Epithelial cell of esophagus (primary cell): ENCODE results near the gene CDH4.

Experiments used
- DNase-seq: peaks from one replicate; pipeline ENCODE4 v3.0.0; 2010; ENCODE audit warnings: low read depth
- H3K4me3 ChIP-seq: 2 replicates; pipeline ENCODE4 v1.5.1; 2011; ENCODE audit warnings: mild to moderate bottlenecking, low read length, control low read depth
- CTCF ChIP-seq: IDR thresholded peaks from 2 replicates; pipeline ENCODE4 v1.5.1; 2011; ENCODE audit warnings: low read depth, mild to moderate bottlenecking, low read length, control low read depth, inconsistent platforms; ENCODE audit not compliant: insufficient read depth; ENCODE audit errors: missing control alignments

Gene CDH4

GRCh38 chr20:61539706-61540360 is 287.8 kb downstream of the CDH4 start:
- no peak overlapping the region for H3K4me3 ChIP-seq
- TF ChIP-seq CTCF: no peak
- no peak for DNase-seq

GRCh38 chr20:61541537-61541936 is 289.5 kb downstream of the CDH4 start:
- no peak for TF ChIP-seq CTCF
- H3K4me3 ChIP-seq: no peak overlapping the region
- DNase-seq: no peak

GRCh38 chr20:61543086-61543485 is 291.0 kb downstream of the CDH4 start:
- TF ChIP-seq CTCF: no peak
- DNase-seq: no peak
- H3K4me3 ChIP-seq: no peak overlapping the region

- DNase-seq: no peak
- no peak for TF ChIP-seq CTCF
- no peak overlapping the region for H3K4me3 ChIP-seq
These were observed 292.1 kb downstream of the CDH4 start for GRCh38 chr20:61543931-61544745.

- no peak for TF ChIP-seq CTCF
- no peak for DNase-seq
These were observed 293.1 kb downstream of the CDH4 start for GRCh38 chr20:61544910-61545889.

GRCh38 chr20:61546641-61547040 is 294.6 kb downstream of the CDH4 start:
- H3K4me3 ChIP-seq: no peak overlapping the region

More at GRCh38 chr20:61544910-61545889, 293.1 kb downstream of the CDH4 start:
- no peak overlapping the region for H3K4me3 ChIP-seq

More at GRCh38 chr20:61546641-61547040, 294.6 kb downstream of the CDH4 start:
- DNase-seq: no peak
- TF ChIP-seq CTCF: no peak
